ENCODE measurements around the gene GALM. TPM values are rescaled to one million over a fixed set of nuclear protein-coding genes. Genes with fewer than 3 reads are reported as not detected.

GALM gene
- total and polyA plus RNA-seq, 2 of the 13 experiments (the other 11 are each of a cell fraction or from before 2014, with no cell fraction given): 65.5 to 90.0 TPM

- TF ChIP-seq, protein P1, sequence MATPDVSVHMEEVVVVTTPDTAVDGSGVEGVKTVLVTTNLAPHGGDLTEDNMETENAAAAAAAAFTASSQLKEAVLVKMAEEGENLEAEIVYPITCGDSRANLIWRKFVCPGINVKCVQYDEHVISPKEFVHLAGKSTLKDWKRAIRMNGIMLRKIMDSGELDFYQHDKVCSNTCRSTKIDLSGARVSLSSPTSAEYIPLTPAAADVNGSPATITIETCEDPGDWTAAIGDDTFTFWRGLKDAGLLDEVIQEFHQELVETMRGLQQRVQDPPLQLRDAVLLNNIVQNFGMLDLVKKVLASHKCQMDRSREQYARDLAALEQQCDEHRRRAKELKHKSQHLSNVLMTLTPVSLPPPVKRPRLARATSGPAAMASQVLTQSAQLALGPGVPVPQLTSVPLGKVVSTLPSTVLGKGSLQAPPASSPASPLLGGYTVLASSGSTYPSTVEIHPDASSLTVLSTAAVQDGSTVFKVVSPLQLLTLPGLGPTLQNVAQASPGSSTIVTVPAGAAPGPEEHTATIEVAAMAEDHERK (CRISPR knock-in tag; IDR thresholded peaks at IDR 0.05; ENCODE audit: low read depth): no peak; the same call in 1 of the 2 replicates
- TF ChIP-seq ZBTB26 (CRISPR knock-in tag; IDR thresholded peaks at IDR 0.05; ENCODE audit: borderline replicate concordance) (peak; percentile 78; the same call in 1 of the 2 replicates), GATAD1 (CRISPR knock-in tag; IDR thresholded peaks at IDR 0.05) (peak; percentile 55), PRPF4 (IDR thresholded peaks at IDR 0.05; ENCODE audit: low read depth, low read length, poor library complexity, severe bottlenecking) (no peak), SKI (IDR thresholded peaks at IDR 0.05; ENCODE audit: partially characterized antibody) (peak; percentile 71), ZNF282 (IDR thresholded peaks at IDR 0.05; ENCODE audit: partially characterized antibody) (no peak), SMC3 (IDR thresholded peaks at IDR 0.05; ENCODE audit: low read length) (no peak), HMG20B (CRISPR knock-in tag; conservative IDR thresholded peaks at IDR 0.05) (peak; percentile 65; the same call in 1 of the 2 replicates), ADNP (CRISPR knock-in tag; IDR thresholded peaks at IDR 0.05) (no peak), SRSF9 (IDR thresholded peaks at IDR 0.05; ENCODE audit: borderline replicate concordance, insufficient read depth, low read depth, low read length, poor library complexity, severe bottlenecking) (no peak), SRSF4 (IDR thresholded peaks at IDR 0.05; ENCODE audit: low read depth, low read length, poor library complexity, severe bottlenecking) (peak; percentile 58), RBFOX2 (IDR thresholded peaks at IDR 0.05; ENCODE audit: low read depth, low read length) (peak; percentile 97), RAD51 (IDR thresholded peaks at IDR 0.05; ENCODE audit: borderline replicate concordance) (no peak), ZKSCAN8 (CRISPR knock-in tag; IDR thresholded peaks at IDR 0.05; ENCODE audit: borderline replicate concordance) (0 out of 2 replicates have a peak, but pooled peaks have one; percentile 62), EZH2 (conservative IDR thresholded peaks at IDR 0.05; ENCODE audit: low read depth, low read length) (no peak), ATRX (CRISPR knock-in tag; IDR thresholded peaks at IDR 0.05; ENCODE audit: borderline replicate concordance) (no peak), ESRRA (CRISPR knock-in tag; IDR thresholded peaks at IDR 0.05; ENCODE audit: low read depth) (no peak; the same call in 1 of the 2 replicates), ZNF256 (CRISPR knock-in tag; conservative IDR thresholded peaks at IDR 0.05) (peak; percentile 71), ZNF207 (IDR thresholded peaks at IDR 0.05; ENCODE audit: borderline replicate concordance) (no peak), ZBTB3 (CRISPR knock-in tag; IDR thresholded peaks at IDR 0.05; ENCODE audit: borderline replicate concordance, low read depth) (no peak)
- TF ChIP-seq, protein P2, sequence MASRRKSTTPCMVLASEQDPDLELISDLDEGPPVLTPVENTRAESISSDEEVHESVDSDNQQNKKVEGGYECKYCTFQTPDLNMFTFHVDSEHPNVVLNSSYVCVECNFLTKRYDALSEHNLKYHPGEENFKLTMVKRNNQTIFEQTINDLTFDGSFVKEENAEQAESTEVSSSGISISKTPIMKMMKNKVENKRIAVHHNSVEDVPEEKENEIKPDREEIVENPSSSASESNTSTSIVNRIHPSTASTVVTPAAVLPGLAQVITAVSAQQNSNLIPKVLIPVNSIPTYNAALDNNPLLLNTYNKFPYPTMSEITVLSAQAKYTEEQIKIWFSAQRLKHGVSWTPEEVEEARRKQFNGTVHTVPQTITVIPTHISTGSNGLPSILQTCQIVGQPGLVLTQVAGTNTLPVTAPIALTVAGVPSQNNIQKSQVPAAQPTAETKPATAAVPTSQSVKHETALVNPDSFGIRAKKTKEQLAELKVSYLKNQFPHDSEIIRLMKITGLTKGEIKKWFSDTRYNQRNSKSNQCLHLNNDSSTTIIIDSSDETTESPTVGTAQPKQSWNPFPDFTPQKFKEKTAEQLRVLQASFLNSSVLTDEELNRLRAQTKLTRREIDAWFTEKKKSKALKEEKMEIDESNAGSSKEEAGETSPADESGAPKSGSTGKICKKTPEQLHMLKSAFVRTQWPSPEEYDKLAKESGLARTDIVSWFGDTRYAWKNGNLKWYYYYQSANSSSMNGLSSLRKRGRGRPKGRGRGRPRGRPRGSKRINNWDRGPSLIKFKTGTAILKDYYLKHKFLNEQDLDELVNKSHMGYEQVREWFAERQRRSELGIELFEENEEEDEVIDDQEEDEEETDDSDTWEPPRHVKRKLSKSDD (CRISPR knock-in tag; IDR thresholded peaks at IDR 0.05; ENCODE audit: low read depth): peak; percentile 98
- TF ChIP-seq, protein P3, sequence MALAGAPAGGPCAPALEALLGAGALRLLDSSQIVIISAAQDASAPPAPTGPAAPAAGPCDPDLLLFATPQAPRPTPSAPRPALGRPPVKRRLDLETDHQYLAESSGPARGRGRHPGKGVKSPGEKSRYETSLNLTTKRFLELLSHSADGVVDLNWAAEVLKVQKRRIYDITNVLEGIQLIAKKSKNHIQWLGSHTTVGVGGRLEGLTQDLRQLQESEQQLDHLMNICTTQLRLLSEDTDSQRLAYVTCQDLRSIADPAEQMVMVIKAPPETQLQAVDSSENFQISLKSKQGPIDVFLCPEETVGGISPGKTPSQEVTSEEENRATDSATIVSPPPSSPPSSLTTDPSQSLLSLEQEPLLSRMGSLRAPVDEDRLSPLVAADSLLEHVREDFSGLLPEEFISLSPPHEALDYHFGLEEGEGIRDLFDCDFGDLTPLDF (CRISPR knock-in tag; IDR thresholded peaks at IDR 0.05): peak; percentile 73
These were observed 85.1 kb downstream of the GALM start, which contains the start of gene SRSF7 (continued) for GRCh38 chr2:38750891-38751595.

All from HepG2 (cell line).